ENCODE results near the gene ARHGAP24.

Gene ARHGAP24

GRCh38 chr4:86036736-86037135 is 561.8 kb downstream of the ARHGAP24 start:
- no peak for DNase-seq

DNA sequence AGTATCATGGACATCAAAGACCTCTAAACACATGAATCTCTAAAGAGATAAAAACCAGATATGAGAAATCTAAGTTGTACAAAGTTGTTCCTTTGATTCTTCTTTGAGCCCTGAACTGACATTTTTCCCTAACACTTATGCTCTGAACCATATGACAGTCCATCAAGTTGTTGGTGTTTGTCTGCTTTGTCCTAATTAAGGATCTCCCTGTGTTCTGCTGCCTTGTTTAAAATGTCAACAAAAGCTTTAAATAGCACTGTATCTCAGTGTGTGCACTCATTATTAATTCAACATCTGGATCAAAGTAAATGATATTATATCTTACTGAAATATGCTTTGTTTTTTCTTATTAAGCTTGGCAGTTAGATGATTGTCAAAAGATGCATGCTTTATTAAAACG is 563.1 kb downstream of the ARHGAP24 start:
- DNase-seq, result no peak

- DNase-seq, result no peak
Observed at GRCh38 chr4:86043755-86044592, 569.0 kb downstream of the ARHGAP24 start.

DNA sequence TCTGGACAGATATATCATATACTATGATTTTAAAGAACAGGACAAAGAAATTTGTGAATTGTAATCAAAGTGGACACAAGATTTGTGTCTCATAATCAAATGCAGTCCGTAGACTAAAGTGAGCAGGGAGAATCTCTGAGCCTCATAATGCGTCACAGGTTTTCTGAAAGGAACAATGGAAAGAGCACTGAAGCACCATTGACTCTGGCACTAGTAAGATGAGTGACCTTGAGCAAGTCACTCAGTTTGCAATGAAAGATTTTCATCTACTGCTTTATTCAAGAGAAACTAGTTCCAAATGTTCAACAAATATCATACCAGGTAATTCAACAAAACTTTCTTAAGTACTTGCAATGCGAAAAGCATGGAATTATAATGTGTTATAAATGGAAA is 569.6 kb downstream of the ARHGAP24 start:
- no peak for DNase-seq

- no peak for DNase-seq
Observed at GRCh38 chr4:86048426-86048825, 573.5 kb downstream of the ARHGAP24 start.

DNA sequence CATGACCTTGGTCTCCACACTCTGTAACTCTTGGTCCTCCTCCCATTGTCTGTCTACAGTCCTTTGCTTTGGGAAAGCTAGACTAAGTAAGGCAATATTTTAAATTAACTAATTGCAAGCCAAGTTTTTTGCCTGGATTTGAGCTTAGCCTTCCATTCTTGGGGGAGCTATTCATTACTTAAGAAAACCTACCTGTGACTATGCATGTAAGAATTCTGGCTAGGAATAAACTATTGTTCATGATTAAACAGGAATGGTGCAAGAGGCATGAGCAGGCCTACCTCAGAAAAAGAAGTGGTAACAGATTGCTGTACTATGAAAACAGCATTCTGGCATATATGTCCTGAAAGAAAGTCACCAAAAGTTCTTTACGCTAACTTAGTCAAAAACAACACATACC is 575.5 kb downstream of the ARHGAP24 start:
- DNase-seq, result no peak
